ENCODE results near the gene HTRA3.
A peak's percentile ranks its signal among the peaks of the same experiment; 100 is the strongest.

The HTRA3 gene

GRCh38 chr4:8221985-8222384 lies 47.6 kb upstream of the HTRA3 start:
- no peak for TF ChIP-seq ESRRG (CRISPR knock-in tag; IDR thresholded peaks at IDR 0.05)
- TF ChIP-seq POU6F1 (CRISPR knock-in tag; IDR thresholded peaks at IDR 0.05; ENCODE audit: borderline replicate concordance, low read depth): no peak
- TF ChIP-seq OSR1 (CRISPR knock-in tag; IDR thresholded peaks at IDR 0.05): no peak
- no peak for TF ChIP-seq BACH2 (CRISPR knock-in tag; IDR thresholded peaks at IDR 0.05; ENCODE audit: borderline replicate concordance)
- no peak; the same call in 1 of the 2 replicates for TF ChIP-seq TCF4 (CRISPR knock-in tag; IDR thresholded peaks at IDR 0.05; ENCODE audit: borderline replicate concordance)
- no peak for TF ChIP-seq ZNF565 (CRISPR knock-in tag; conservative IDR thresholded peaks at IDR 0.05; ENCODE audit: low read depth)
- TF ChIP-seq ZFP30 (CRISPR knock-in tag; IDR thresholded peaks at IDR 0.05): no peak
- TF ChIP-seq RARB (CRISPR knock-in tag; IDR thresholded peaks at IDR 0.05): no peak
- no peak for TF ChIP-seq ARNTL (CRISPR knock-in tag; IDR thresholded peaks at IDR 0.05; ENCODE audit: borderline replicate concordance, low read depth)
- no peak for TF ChIP-seq ISL1 (CRISPR knock-in tag; IDR thresholded peaks at IDR 0.05)
- peak; percentile 100 for TF ChIP-seq ZFP3 (CRISPR knock-in tag; IDR thresholded peaks at IDR 0.05)
- no peak for TF ChIP-seq PATZ1 (CRISPR knock-in tag; IDR thresholded peaks at IDR 0.05; ENCODE audit: borderline replicate concordance)
- no peak for TF ChIP-seq ZNF8 (CRISPR knock-in tag; IDR thresholded peaks at IDR 0.05)
- peak; percentile 9; the same call in 1 of the 2 replicates for TF ChIP-seq TSHZ2 (CRISPR knock-in tag; IDR thresholded peaks at IDR 0.05)
- no peak for TF ChIP-seq TOX (CRISPR knock-in tag; IDR thresholded peaks at IDR 0.05; ENCODE audit: borderline replicate concordance)
- no peak for TF ChIP-seq CSRNP3 (CRISPR knock-in tag; IDR thresholded peaks at IDR 0.05)
- peak; percentile 11; the same call in 1 of the 3 replicates for ATAC-seq

- TF ChIP-seq TSHZ2 (CRISPR knock-in tag; IDR thresholded peaks at IDR 0.05) (no peak), ESRRG (CRISPR knock-in tag; IDR thresholded peaks at IDR 0.05) (no peak), POU6F1 (CRISPR knock-in tag; IDR thresholded peaks at IDR 0.05; ENCODE audit: borderline replicate concordance, low read depth) (no peak), TOX (CRISPR knock-in tag; IDR thresholded peaks at IDR 0.05; ENCODE audit: borderline replicate concordance) (no peak), BACH2 (CRISPR knock-in tag; IDR thresholded peaks at IDR 0.05; ENCODE audit: borderline replicate concordance) (no peak), CSRNP3 (CRISPR knock-in tag; IDR thresholded peaks at IDR 0.05) (no peak), OSR1 (CRISPR knock-in tag; IDR thresholded peaks at IDR 0.05) (no peak), ZC3H10 (CRISPR knock-in tag; IDR thresholded peaks at IDR 0.05) (no peak), ISL1 (CRISPR knock-in tag; IDR thresholded peaks at IDR 0.05) (no peak), PATZ1 (CRISPR knock-in tag; IDR thresholded peaks at IDR 0.05; ENCODE audit: borderline replicate concordance) (no peak)
- ATAC-seq: no peak
These were observed 46.8 kb upstream of the HTRA3 start for GRCh38 chr4:8222609-8223388.

All from SK-N-SH treated with all-trans-retinoic acid at 6 μM for 48 hours (cell line).